NCI-H748 treated with DMSO at 0.1 percent for 48 hours (cell line): ENCODE data around the gene CASP8.
"Not testable (repeated sequence)": the region's sequence is repeated elsewhere in the genome, so short reads cannot be mapped to it uniquely, and the experiment has no call there.

Experiments used
- DNase-seq: peaks from one replicate; lab custom pipeline; 2025; lab: John Stamatoyannopoulos, UW

Gene CASP8

DNA sequence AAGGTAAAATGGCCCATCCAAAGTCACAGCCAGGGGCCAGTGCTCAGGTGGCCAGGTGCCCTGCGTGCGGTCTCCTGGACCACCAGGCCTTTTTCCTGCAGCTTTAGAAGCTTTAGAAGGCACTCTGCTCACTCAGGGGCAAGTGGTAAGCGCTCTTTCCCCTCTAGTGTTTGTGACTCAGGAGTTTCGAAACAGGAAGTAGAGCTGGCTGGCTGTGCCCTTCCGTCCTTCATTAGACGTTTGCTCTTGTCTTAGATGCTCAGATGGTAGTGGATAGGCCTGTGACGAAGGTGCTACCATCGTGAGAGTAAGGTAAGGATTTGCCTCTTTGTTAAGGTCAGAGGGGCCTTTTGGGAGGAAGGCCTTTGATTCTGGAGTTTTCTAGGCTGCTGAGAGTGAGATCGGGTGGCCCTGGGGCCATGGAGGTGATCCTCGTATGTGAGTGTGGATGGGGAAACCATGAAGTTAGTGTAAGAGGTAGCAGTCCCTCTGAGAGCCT lies at the start of gene CASP8:
TSS of gene CASP8 (plus strand) at position 235 of the 499 bp plus-strand sequence. CDS start 5,951 bp downstream, outside the sequence.
- DNase-seq, result no peak

- no peak for DNase-seq
Observed at GRCh38 chr2:201215963-201216362, 44.4 kb upstream of the CASP8 start.

GRCh38 chr2:201216918-201217317 lies 43.4 kb upstream of the CASP8 start:
- no peak for DNase-seq

- DNase-seq, result no peak
Observed at GRCh38 chr2:201218780-201219179, 41.6 kb upstream of the CASP8 start.

DNA sequence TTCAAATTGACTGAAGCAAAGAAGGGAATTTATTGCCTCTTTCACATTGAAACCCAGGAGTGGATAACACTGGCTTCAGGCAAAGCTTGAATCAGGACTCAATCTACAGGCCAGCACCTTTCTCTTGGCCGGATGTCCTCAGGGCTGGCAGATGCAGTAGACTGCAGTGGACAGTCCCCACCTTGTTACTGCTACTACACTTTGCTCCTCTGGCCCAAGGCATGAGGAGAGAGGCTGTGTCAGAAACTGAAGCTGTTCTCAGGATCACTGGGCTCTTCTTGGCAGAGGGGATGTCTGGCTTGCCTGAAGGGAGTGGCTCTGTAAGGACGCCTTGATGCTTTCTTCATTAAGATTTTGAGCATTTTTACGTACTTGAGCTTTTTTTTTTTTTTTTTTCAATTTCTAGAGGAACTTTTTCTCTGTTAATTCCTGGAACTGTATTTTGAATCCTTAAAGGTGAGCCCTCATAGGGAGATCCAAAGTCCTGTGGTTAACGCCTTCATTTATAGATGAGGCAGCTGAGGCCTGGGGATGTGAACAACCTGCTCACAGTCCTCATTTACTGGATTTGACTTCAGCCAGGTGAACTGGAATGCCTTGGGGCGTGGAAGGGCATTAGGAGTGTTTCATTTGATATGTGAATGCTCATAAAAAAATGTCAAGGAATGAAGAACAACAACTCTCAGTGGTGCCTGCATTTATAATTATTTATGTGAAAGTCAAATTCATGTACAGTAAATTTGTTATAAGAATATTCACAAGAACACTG lies 40.8 kb upstream of the CASP8 start:
- no peak for DNase-seq

DNA sequence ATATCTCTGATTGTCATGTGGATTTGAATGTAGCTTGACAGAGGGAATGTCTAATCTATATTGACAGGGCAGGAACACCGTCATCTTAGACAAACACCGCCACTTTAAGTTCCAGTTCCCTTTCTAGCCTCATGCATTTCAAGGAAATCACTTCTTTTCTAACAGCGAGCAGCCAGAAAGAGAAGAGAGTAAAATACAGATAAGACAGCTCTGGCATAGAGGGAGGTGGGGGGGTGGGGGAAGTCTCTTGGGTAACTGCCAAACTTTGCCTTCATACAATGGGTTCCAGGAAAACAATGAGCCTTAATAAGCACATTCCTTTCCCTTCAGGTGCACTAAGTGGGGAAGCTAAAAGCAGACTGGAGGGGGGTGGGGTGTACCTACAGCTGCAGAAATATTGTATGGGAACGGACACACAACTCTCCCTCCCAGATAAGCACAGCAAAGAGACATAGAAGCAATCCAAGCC lies 40.2 kb upstream of the CASP8 start:
- no peak for DNase-seq

- DNase-seq, result no peak
Observed at GRCh38 chr2:201223089-201224073, 37.0 kb upstream of the CASP8 start.

- no peak for DNase-seq
Observed at GRCh38 chr2:201228271-201228911, 31.9 kb upstream of the CASP8 start.

GRCh38 chr2:201228912-201229290 lies 31.4 kb upstream of the CASP8 start:
- DNase-seq, result no peak

- peak; percentile 75 for DNase-seq
Observed at GRCh38 chr2:201231781-201232466, 28.4 kb upstream of the CASP8 start.

- no peak for DNase-seq
Observed at GRCh38 chr2:201232467-201232815, 27.9 kb upstream of the CASP8 start.

- peak; percentile 90 for DNase-seq
Observed at GRCh38 chr2:201233192-201233811, 27.0 kb upstream of the CASP8 start.

DNA sequence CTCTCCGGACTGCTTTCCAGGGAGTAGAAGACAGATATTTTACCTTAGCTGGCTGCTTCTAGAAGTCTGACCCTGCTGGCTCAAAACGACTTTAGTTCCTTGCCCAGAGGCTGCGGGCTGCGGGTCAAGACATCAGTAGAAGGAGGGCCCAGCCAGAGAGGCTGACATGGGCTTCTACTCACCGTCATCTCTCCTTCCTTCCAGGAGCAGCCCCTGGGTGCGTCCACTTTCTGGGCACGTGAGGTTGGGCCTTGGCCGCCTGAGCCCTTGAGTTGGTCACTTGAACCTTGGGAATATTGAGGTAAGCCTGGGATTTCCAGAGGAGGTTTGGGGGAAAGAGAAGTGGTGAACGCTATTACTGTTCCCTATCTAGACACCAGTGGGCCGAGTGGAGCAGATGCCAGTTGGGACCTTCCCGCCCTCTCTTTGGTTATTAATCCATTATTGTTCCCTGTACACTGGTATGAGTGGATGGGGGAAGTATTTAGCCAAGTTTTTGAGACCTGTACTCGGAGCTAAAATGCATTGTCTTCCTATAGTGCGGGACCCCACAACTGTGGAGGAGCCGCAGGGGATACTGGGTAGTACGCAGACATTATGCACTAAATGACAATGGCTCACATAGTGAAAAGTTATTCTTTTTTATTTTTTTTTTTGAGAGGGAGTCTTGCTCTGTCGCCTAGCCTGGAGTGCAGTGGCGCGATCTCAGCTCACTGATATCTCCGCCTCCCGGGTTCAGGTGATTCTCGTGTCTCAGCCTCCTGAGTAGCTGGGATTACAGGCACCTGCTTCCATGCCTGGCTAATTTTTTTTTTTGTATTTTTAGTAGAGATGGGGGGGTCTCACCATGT lies 26.3 kb upstream of the CASP8 start:
- no peak for DNase-seq

DNA sequence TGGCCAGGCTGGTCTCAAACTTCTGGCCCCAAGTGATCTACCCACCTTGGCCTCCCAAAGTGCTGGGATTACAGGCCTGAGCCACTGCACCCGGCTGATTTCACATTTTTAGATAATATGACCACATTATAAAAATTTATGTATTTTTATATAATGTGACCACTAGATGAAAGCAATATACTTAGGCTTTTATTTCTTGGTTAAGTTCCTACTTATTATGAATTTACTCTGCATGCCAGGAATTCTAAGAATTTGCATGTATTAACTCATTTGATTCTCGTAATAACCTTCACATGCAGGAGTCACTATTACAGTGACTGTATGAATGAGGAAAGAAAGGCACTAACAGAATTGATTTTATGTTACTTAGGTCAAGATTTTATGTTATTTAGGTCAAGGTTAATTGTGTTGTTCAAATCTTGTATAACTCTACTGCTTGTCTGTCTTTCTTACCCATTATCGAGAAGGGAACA lies 25.6 kb upstream of the CASP8 start:
- DNase-seq, result no peak

DNA sequence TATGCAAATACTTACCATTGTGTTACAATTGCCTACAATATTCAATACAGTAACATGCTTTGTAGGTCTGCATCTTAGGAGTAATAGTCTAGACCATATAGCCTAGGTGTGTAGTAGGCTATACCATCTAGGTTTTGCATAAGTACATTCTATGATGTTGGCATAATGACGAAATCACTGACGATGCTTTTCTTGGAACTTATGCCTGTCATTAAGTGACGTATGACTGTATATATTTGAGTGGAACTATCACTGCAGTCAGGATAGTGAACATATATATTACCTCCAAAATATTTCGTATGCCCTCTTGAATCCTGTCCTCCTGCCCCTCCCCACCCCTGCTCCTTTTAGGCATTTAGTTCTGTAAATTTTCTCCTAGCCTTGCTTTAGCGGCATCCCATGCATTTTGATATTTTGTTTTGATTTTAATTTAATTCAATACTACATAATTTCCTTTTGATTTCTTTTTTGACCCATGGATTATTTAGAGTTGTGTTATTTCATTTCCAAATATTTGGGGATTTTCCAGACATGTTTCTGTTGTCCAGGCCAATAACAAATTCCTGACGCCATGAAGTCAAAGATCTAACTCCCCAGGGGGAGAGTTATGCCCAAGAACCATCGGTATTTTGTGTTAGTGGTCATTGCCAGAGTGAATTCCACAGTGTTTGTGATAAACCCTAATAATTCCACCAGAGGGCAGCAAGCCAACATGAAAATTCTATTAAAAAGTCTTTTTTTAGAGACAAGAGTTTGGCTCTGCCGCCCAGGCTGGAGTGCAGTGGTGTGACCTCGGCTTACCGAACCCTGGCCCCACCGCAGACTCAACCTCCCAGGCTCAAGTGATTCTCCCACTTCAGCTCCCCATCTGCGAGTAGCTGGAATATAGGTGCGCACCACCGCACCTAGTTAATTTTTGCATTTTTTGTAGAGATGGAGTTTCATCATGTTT lies 24.2 kb upstream of the CASP8 start:
- DNase-seq, result peak; percentile 27

DNA sequence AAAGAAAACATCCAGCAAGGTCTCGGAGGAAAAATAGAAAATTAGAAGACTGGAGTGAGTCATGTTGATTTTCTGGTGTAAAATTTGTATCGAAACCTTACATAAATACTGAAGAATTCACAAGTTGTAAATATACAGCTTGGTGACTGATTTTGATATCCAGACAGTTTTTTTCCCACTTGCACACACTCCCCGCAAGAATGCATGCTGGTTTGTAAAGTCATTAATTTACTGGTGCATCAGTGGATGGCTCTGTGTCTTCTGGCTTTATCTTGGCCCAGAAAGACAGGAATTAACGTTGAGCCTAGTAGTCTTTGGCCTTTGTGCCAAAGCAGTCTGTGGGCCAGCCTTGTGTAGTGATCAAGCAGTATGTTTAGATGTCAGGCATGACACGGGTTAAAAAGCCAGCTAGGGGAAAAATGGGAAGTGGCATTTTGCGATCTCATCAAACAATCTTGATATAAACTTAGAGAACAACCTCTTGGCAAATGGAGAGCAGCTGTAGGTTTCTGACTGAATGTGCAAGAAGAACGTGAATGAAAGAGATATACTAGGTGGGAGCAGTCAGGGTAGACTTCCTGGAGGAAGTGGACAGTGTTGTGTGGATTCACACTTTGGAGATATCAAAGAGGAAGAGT lies 22.7 kb upstream of the CASP8 start:
- DNase-seq, result no peak

DNA sequence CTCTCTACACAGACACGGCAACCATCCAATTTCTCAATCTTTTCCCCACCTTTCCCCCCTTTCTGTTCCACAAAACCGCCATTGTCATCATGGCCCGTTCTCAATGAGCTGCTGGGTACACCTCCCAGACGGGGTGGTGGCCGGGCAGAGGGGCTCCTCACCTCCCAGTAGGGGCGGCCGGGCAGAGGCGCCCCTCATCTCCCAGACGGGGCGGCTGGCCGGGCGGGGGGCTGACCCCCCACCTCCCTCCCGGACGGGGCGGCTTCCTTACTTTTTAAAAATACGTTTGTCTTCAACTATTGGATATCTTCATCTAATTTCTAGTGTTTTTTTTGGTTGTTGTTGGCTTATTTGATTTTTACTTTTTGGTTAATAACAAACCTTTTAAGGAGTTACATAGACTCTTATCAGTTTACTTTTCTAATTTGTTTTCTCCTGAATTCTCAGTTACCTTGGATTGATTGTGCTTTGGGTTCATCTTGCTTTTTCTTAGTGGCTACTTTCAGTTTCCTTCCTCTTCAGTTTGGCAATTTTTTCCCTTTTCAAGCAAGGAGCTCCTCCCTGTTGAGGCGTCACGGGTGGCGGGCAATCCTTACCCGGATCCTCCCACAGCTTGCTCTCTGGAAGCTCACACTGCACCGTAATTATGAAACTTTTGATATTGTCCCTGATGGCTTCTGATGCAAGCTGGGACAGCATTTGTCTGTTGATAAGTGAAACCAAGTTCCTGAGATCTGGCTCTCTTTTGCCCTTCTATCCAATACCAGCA lies 21.0 kb upstream of the CASP8 start:
- DNase-seq, result not testable (repeated sequence)
